GM19463 (cell line): Measurements from ENCODE around the gene BEST2.
"Not testable (repeated sequence)": the region's sequence is repeated elsewhere in the genome, so short reads cannot be mapped to it uniquely, and the experiment has no call there.

Source experiments
- ATAC-seq: cut with Tn5 transposase; IDR thresholded peaks from one replicate; pipeline ENCODE4 v1.9.1; 2021; ENCODE audit warnings: mild to moderate bottlenecking, moderate library complexity; ENCODE audit not compliant: unreplicated experiment

The BEST2 gene

DNA sequence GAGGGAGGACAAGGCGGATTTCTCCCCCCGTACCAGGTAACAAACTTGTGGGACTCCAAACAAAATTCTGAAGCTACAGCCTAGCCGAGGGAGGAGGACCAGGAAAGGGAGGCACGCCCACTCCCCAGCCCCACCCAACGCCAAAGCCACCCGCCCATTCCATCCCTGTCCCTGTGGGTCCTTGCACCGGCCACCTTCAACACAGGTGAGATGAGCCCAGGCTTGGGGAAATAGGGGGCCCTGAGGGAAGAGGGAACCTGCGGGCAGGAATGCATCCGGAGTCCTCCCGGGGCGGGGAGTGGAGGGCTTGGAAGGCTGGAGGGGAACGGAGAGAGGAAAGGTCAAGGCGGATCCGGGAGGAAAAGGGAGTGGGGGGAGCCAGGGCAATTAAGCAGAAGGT lies at the start of gene BEST2:
Gene BEST2, plus strand, starts transcription at position 157 of the 400 bp plus-strand sequence. CDS start 802 bp downstream, outside the sequence.
- ATAC-seq: no peak

GRCh38 chr19:12703046-12703445 lies 48.5 kb upstream of the BEST2 start:
- no peak for ATAC-seq

- ATAC-seq: no peak
Measured at GRCh38 chr19:12705169-12705568, 46.4 kb upstream of the BEST2 start.

GRCh38 chr19:12705654-12706331 lies 45.8 kb upstream of the BEST2 start:
- no peak for ATAC-seq

GRCh38 chr19:12706332-12706718 lies 45.3 kb upstream of the BEST2 start:
- ATAC-seq: no peak

- no peak for ATAC-seq
Measured at GRCh38 chr19:12708641-12709040, 43.0 kb upstream of the BEST2 start.

DNA sequence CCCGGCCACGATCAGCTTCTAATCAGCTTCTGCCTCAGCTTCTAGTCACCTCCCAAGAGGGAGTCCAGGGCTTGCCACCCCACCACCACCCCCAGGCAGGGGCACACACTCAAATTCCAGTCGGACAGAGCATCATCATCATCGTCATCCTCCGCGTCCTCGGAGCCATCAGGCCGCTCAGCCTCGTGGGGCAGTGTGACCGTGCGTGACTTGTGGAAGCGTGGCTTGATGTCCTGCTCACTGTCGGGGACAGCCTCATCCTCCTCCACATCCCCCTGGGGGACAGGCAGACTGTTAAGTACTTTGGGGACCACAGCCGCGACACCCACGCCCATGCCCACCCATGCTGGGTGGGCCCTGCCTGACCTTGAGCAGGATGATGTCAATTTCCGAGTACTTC lies 40.4 kb upstream of the BEST2 start:
- ATAC-seq: no peak

DNA sequence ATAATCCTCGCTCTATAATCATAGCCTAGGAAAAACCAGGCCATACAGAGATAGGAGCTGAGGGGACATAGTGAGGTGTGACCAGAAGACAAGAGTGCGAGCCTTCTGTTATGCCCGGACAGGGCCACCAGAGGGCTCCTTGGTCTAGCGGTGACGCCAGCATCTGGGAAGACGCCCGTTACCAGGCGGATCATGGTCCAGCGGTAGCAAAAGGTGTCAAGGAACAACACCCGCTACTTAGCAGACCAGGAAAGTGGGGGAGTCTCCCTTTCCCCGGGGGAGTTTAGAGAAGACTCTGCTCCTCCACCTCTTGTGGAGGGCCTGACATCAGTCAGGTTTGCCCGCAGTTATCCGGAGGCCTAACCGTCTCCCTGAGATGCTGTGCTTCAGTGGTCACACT lies 39.5 kb upstream of the BEST2 start:
- ATAC-seq: not testable (repeated sequence)

DNA sequence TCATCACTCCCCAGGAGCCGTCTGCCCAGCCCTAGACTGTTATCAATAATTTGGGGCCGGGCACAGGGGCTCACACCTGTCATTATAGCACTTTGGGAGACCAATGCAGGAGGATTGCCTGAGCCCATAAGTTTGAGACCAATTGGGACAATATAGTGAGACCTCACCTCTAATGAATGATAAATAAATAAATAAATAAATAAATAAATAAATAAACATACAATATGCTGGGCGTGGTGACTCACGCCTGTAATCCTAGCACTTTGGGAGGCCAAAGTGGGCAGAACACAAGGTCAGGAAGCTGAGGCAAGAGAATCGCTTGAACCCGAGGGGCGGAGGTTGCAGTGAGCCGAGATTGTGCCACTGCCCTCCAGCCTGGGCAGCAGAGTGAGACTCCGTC lies 38.3 kb upstream of the BEST2 start:
- not testable (repeated sequence) for ATAC-seq

DNA sequence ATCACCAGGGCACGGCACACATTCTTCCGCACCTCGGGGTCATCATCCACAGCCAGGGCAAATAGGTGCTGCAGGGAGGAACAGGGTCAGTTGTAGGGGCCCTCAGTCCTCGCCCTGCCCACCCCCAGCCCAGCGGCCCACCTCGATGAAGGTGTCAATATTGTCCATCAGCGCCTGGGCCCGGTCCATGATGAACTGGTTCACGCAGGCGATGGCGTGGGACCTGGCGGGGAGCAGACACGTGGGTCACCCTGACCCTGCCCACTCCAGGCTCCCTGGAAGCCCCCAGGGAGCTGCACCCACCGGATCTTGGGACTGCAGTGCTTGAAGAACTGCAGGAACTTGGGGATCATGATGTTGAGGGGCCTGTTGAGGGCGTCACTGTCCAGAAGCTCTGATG lies 36.5 kb upstream of the BEST2 start:
- ATAC-seq: no peak

DNA sequence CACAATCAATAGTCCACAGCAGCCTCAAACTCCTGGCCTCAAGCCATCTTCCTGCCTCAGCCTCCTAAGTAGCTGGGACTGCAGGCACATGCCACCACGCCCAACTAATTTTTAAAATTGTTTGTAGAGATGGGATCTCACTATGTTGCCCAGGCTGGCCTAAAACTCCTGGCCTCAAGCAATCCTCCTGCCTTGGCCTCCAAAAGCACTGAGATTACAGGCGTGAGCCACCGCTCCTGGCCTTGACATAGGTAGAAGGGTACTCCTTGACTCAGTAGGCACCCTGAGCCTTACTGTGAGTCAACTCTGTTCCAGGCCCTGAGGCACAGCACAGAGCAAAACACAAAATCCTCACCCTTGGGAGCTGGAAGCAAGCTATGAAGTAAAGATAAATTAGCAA lies 35.7 kb upstream of the BEST2 start:
- ATAC-seq: no peak

- no peak for ATAC-seq
Measured at GRCh38 chr19:12720296-12720695, 31.3 kb upstream of the BEST2 start.

DNA sequence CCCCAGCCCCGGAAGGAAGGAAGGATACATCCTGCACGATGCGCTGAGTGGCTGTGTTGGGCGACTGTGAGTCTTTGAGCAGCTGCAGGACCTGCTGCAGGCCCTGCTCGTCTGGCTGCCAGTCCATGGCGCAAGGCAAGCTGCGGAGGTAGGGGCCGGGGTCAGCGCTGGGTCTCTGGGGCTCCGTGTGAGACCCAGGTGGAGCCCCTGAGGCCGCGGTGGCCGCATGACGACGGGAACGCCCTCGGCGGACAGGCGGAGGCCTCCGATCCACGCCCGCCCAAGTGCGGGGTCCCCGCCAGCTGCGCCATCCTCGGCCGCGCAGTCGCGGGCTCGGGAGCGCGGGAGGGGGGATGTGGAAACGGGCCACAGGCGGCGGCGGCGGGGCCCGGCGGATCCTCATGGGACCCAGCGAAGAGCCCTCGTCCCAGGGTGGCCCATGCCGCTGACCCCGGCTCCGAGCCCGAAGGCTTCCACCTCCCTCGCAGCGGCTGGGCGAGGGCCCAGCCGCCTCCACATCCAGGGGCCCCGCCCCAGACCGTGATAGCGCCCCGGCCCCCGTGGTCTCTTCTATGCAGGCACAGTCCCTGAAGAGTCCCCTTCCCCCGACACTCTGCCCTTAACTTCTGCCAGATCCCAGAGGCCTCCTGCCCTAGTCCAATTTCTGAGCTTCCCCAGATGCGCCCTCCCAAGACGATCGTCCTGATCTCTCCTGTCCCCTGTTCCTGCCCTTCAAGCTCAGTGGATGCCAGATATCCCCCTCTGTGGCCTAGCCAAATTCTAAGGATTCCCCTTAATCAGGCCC lies 30.5 kb upstream of the BEST2 start:
- ATAC-seq: no peak

- ATAC-seq: no peak
Measured at GRCh38 chr19:12721656-12722565, 29.7 kb upstream of the BEST2 start.

- ATAC-seq: peak; percentile 72
Measured at GRCh38 chr19:12722566-12723380, 28.8 kb upstream of the BEST2 start.

- no peak for ATAC-seq
Measured at GRCh38 chr19:12723381-12723640, 28.3 kb upstream of the BEST2 start.

- no peak for ATAC-seq
Measured at GRCh38 chr19:12723641-12724426, 27.8 kb upstream of the BEST2 start, which contains the start of gene TNPO2. TSS of gene TNPO2 (minus strand) at chr19:12723932. CDS start at chr19:12720977, 2,955 bp downstream.

- ATAC-seq: not testable (repeated sequence)
Measured at GRCh38 chr19:12725612-12726011, 26.0 kb upstream of the BEST2 start.

DNA sequence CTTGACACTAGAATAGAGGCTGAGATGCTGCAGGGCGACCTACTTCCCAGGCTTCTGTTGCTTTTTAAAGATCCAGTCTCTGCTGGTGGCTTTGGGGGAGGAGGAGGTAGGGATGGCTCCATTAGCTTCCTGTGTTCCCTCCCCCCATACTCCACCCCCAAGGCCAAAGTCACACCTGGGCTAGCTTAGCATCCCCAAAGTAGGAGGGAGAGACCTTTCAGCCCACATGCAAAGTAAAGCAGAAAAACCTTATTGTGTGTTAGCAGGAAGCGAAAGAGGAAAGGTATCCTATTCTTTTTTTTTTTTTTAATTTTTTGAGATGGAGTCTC lies 24.6 kb upstream of the BEST2 start:
- no peak for ATAC-seq
